ENCODE data around the gene ACSBG1. TPM values are rescaled to one million over a fixed set of nuclear protein-coding genes. Genes with fewer than 3 reads are reported as not detected.

ACSBG1 gene
- total RNA-seq, 3 donors from 2014 or later = 0.32 to 5.2 (median 0.53) TPM

- TF ChIP-seq, protein P1, sequence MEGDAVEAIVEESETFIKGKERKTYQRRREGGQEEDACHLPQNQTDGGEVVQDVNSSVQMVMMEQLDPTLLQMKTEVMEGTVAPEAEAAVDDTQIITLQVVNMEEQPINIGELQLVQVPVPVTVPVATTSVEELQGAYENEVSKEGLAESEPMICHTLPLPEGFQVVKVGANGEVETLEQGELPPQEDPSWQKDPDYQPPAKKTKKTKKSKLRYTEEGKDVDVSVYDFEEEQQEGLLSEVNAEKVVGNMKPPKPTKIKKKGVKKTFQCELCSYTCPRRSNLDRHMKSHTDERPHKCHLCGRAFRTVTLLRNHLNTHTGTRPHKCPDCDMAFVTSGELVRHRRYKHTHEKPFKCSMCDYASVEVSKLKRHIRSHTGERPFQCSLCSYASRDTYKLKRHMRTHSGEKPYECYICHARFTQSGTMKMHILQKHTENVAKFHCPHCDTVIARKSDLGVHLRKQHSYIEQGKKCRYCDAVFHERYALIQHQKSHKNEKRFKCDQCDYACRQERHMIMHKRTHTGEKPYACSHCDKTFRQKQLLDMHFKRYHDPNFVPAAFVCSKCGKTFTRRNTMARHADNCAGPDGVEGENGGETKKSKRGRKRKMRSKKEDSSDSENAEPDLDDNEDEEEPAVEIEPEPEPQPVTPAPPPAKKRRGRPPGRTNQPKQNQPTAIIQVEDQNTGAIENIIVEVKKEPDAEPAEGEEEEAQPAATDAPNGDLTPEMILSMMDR (IDR thresholded peaks at IDR 0.05) = no peak
- H3K4me1 ChIP-seq (ENCODE audit: low read depth) = peaks cover 12% of the 10 kb centered on the region
- ATAC-seq (peak; percentile 72), DNase-seq (peak; percentile 66 to 79 (median 78))
- H3K4me3 ChIP-seq = peak within 1 kb of the TSS; percentile 42
- intact Hi-C loops (cut with DNase I, micrococcal nuclease) = no loop called here
- H3K36me3 ChIP-seq (ENCODE audit: low read depth) = no peaks in the 10 kb centered on the region
- no peaks in the 10 kb centered on the region for H3K9me3 ChIP-seq
Observed at GRCh38 chr15:78264304-78265136, 30.2 kb upstream of the ACSBG1 start, which contains the start of gene DNAJA4. DNAJA4 (plus strand) TSS chr15:78264562; CDS start chr15:78264764, 202 bp downstream.

DNA sequence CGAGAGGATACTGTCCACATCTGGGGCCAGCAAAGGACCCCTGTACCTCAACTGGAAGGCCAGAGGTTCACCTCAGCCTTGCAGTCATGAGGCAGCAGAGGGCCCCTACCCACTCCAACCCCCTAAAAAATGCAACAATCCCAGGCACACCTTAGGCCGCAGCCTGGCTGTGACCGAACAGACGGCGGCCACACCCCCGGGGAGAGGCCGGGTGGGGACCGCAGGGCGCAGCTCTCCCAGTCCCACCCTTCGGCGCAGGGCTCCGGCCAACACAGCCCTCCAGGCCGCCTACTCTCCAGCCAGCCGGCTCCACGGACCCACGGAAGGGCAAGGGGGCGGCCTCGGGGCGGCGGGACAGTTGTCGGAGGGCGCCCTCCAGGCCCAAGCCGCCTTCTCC lies 29.5 kb upstream of the ACSBG1 start:
- intact Hi-C loops (cut with DNase I, micrococcal nuclease) = no loop called here
- H3K4me3 ChIP-seq = peak overlapping the region; percentile 42
- DNase-seq = peak; percentile 82 to 86 (median 84)
- no peaks in the 10 kb centered on the region for H3K36me3 ChIP-seq (ENCODE audit: low read depth)
- ATAC-seq = peak; percentile 94
- TF ChIP-seq, protein P1 (IDR thresholded peaks at IDR 0.05) = no peak
- H3K4me1 ChIP-seq (ENCODE audit: low read depth) = peaks cover 12% of the 10 kb centered on the region
- H3K9me3 ChIP-seq = no peaks in the 10 kb centered on the region

DNA sequence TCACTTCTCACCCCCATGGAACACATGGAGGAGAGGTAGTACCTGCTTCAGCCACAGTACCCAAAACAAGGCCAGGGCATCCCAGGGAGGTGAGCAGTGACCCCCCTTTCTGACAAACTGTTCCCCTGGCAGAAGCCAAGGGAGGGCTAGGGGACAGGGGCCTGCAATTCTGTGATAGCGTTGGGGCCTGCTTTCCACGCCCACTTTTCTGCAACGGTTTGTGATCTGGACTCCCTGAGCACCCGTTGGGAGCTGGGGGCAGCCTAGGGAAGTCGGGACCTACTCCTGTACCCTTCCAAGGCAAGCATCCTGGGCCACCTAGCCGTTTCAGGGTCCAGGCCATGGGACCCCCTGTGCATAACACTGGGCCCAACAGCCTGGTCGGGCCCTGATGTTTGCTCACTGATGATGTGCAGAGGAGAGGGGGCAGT lies 29.0 kb upstream of the ACSBG1 start:
- intact Hi-C loops (cut with DNase I, micrococcal nuclease) = no loop called here
- DNase-seq = peak in 1 of 3 donors; percentile 42

GRCh38 chr15:78261062-78261461 lies 26.7 kb upstream of the ACSBG1 start:
- Histone ChIP-seq H3K4me3 (no peak overlapping the region), H3K36me3 (ENCODE audit: low read depth) (no peaks in the 10 kb centered on the region), H3K9me3 (no peaks in the 10 kb centered on the region), H3K4me1 (ENCODE audit: low read depth) (peaks cover 12% of the 10 kb centered on the region)
- intact Hi-C loops (cut with DNase I, micrococcal nuclease) = no loop called here
- DNase-seq = no peak
- TF ChIP-seq, protein P1 (IDR thresholded peaks at IDR 0.05) = no peak
- no peak for ATAC-seq

More for the DNA sequence above, 29.0 kb upstream of the ACSBG1 start:
- Histone ChIP-seq H3K4me1 (ENCODE audit: low read depth) (peaks cover 12% of the 10 kb centered on the region), H3K36me3 (ENCODE audit: low read depth) (no peaks in the 10 kb centered on the region), H3K4me3 (no peak overlapping the region), H3K9me3 (no peaks in the 10 kb centered on the region)
- TF ChIP-seq, protein P1 (IDR thresholded peaks at IDR 0.05) = no peak
- ATAC-seq = no peak

- ATAC-seq (no peak), DNase-seq (no peak)
- Histone ChIP-seq H3K9me3 (no peaks in the 10 kb centered on the region), H3K36me3 (ENCODE audit: low read depth) (no peaks in the 10 kb centered on the region), H3K4me3 (no peak overlapping the region), H3K4me1 (ENCODE audit: low read depth) (peaks cover 7% of the 10 kb centered on the region)
- intact Hi-C loops (cut with DNase I, micrococcal nuclease) = no loop called here
- TF ChIP-seq, protein P1 (IDR thresholded peaks at IDR 0.05) = no peak
Observed at GRCh38 chr15:78260489-78260888, 26.1 kb upstream of the ACSBG1 start.

Data from mucosa of descending colon (tissue), 3 donors.